ENCODE measurements around the gene EIF3A. TPM values are rescaled to one million over a fixed set of nuclear protein-coding genes. Genes with fewer than 3 reads are reported as not detected.

Gene EIF3A
- total RNA-seq, 1 donor from 2014 or later = 96.9 TPM

DNA sequence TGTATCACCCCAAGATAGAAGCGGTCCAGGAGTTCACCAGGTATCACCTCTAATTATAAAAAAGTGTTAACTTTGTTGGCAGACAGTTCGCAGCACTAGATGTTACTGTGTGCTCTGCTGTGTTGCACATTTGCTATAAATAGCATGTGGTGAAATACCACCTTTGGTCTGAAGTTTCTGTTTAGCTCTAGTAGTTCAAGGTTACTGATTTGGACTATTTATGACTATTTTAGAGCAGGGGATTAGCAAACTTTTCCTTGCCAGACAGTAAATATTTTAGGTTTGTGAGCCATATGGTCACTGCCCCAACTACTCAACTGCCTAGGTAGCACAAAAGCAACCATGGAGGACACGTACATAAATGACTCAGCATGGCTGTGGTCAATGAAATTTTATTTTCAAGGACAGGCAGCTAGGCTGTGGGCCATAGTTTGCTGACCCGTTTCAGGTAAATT lies 39.8 kb upstream of the EIF3A start:
- no peak for ATAC-seq
- peaks cover 86% of the 10 kb centered on the region for H3K36me3 ChIP-seq
- intact Hi-C loops (cut with DNase I) = no loop called here
- H3K27me3 ChIP-seq = no peaks in the 10 kb centered on the region
- TF ChIP-seq, protein P1, sequence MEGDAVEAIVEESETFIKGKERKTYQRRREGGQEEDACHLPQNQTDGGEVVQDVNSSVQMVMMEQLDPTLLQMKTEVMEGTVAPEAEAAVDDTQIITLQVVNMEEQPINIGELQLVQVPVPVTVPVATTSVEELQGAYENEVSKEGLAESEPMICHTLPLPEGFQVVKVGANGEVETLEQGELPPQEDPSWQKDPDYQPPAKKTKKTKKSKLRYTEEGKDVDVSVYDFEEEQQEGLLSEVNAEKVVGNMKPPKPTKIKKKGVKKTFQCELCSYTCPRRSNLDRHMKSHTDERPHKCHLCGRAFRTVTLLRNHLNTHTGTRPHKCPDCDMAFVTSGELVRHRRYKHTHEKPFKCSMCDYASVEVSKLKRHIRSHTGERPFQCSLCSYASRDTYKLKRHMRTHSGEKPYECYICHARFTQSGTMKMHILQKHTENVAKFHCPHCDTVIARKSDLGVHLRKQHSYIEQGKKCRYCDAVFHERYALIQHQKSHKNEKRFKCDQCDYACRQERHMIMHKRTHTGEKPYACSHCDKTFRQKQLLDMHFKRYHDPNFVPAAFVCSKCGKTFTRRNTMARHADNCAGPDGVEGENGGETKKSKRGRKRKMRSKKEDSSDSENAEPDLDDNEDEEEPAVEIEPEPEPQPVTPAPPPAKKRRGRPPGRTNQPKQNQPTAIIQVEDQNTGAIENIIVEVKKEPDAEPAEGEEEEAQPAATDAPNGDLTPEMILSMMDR (IDR thresholded peaks at IDR 0.05) = no peak
- H3K27ac ChIP-seq = no peak overlapping the region
- no peaks in the 10 kb centered on the region for H3K9me3 ChIP-seq
- DNase-seq = no peak
- no peak overlapping the region for H3K4me3 ChIP-seq
- H3K4me1 ChIP-seq = no peaks in the 10 kb centered on the region

DNA sequence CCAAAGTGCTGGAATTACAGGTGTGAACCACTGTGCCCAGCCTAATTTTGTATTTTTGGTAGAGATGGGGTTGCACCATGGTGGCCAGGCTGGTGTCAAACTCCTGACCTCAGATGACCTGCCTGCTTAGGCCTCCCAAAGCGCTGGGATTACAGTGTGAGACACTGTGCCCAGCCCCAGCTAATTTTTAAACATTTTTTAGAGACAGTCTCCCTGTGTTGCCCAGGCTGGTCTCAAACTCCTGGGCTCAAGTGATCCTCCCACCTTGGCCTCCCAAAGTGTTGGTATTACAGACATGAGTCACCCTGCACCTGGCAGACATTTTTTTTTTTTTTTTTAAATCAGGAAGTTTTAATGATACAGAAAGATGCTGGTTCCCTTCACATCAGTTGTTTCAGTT lies 38.8 kb upstream of the EIF3A start:
- Histone ChIP-seq H3K36me3 (peaks cover 83% of the 10 kb centered on the region), H3K27me3 (no peaks in the 10 kb centered on the region), H3K27ac (no peak overlapping the region), H3K4me3 (no peak overlapping the region), H3K4me1 (no peaks in the 10 kb centered on the region), H3K9me3 (no peaks in the 10 kb centered on the region)
- TF ChIP-seq, protein P1 (IDR thresholded peaks at IDR 0.05) = no peak
- ATAC-seq (no peak), DNase-seq (no peak)
- intact Hi-C loops (cut with DNase I) = no loop called here

DNA sequence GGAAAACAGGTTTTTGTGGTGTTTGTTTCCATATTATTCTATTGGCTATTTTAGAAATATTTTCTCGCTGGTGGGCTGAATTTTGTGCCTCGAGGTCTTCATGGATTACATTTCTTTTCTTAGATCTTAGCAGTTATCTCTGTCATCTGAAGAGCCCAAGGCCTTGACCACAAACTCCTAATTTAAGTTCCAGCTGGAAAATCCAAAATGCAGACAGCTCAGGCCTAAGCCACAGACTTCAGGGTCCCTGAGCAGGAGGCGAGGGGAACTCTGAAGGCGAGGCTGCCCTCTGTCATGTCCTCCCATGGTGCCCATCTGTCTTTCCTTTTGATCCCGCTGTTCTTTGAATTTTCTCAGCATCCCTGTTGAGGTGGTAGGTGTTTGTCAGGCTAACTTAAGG lies 37.6 kb upstream of the EIF3A start:
- H3K27me3 ChIP-seq = no peaks in the 10 kb centered on the region
- TF ChIP-seq, protein P1 (IDR thresholded peaks at IDR 0.05) = no peak
- no peaks in the 10 kb centered on the region for H3K9me3 ChIP-seq
- no peak for DNase-seq
- no peaks in the 10 kb centered on the region for H3K4me1 ChIP-seq
- no peak for ATAC-seq
- no peak overlapping the region for H3K27ac ChIP-seq
- peaks cover 83% of the 10 kb centered on the region for H3K36me3 ChIP-seq
- intact Hi-C loops (cut with DNase I) = no loop called here
- H3K4me3 ChIP-seq = no peak overlapping the region

DNA sequence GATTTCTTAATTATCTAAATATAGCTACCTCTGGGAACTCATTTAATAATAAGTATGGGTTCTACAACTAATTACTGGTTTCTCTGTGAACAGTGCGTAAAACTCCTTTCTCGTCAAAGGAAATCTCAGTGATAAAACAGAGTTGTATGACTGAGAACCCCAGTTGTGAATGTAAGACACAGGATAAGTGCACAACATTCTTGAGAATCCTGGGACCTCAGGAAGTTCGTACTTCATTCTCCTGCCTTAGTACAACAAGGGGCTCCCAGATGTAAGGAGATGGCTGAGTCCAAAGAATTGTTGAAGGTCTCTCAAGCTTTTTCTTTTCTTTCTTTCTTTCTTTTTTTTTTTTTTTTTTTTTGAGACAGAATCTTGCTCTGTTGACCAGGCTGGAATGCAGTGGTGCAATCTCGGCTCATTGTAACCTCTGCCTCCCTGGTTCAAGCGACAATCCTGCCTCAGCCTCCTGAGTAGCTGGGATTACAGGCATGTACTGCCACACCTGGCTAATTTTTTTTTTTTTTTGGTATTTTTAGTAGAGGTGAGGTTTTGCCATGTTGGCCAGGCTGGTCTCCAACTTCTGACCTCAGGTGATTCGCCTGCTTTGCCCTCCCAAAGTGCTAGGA lies 35.8 kb upstream of the EIF3A start:
- DNase-seq (no peak), ATAC-seq (no peak)
- intact Hi-C loops (cut with DNase I) = no loop called here
- Histone ChIP-seq H3K4me1 (no peaks in the 10 kb centered on the region), H3K36me3 (peaks cover 82% of the 10 kb centered on the region), H3K27ac (no peak overlapping the region), H3K9me3 (no peaks in the 10 kb centered on the region), H3K27me3 (no peaks in the 10 kb centered on the region), H3K4me3 (no peak overlapping the region)
- TF ChIP-seq, protein P1 (IDR thresholded peaks at IDR 0.05) = no peak

DNA sequence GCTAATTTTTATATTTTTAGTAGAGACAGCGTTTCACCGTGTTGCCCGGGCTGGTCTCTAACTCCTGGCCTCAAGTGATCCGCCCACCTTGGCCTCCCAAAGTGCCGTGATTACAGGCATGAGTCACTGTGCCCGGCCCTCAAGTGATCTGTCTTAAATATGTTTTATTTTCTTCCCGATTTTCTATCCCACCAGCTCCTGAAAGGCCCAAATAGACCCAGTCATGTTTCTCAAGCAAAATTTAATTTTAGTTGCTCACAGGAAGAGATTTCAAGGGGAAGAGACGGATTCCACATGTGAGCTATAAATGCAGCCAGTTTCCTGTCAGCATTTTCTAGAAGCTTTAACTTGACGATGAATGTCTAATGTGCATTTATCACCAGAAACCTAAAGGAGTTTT lies 35.3 kb upstream of the EIF3A start:
- Histone ChIP-seq H3K4me3 (no peak overlapping the region), H3K9me3 (no peaks in the 10 kb centered on the region), H3K27ac (no peak overlapping the region), H3K27me3 (no peaks in the 10 kb centered on the region), H3K4me1 (no peaks in the 10 kb centered on the region), H3K36me3 (peaks cover 81% of the 10 kb centered on the region)
- intact Hi-C loops (cut with DNase I) = no loop called here
- TF ChIP-seq, protein P1 (IDR thresholded peaks at IDR 0.05) = no peak
- ATAC-seq (no peak), DNase-seq (no peak)
